CD4-positive, alpha-beta T cell treated with Interleukin-12 subunit alpha and Interleukin-12 subunit beta, for 1 hour (primary cell): Measurements from ENCODE around the gene GPSM3.
"Not testable (repeated sequence)": the region's sequence is repeated elsewhere in the genome, so short reads cannot be mapped to it uniquely, and the experiment has no call there.

Experiments
- DNase-seq: peaks from one replicate; pipeline ENCODE4 v3.0.0-alpha.2; 2020

Gene GPSM3

GRCh38 chr6:32192608-32193039, at the start of gene GPSM3:
TSS of gene GPSM3 (minus strand) at chr6:32192643. CDS start at chr6:32192513, 130 bp downstream.
- DNase-seq = peak; percentile 66

- DNase-seq = no peak
These were observed 48.2 kb upstream of the GPSM3 start for GRCh38 chr6:32240686-32241085.

GRCh38 chr6:32239462-32239861, 47.0 kb upstream of the GPSM3 start:
- no peak for DNase-seq

GRCh38 chr6:32234934-32235333, 42.5 kb upstream of the GPSM3 start:
- peak; percentile 18 for DNase-seq

GRCh38 chr6:32226434-32226833, 34.0 kb upstream of the GPSM3 start:
- no peak for DNase-seq

GRCh38 chr6:32224696-32225095, 32.3 kb upstream of the GPSM3 start:
- no peak for DNase-seq

- DNase-seq = no peak
These were observed 31.1 kb upstream of the GPSM3 start, which contains the start of gene NOTCH4 for GRCh38 chr6:32223258-32224235. TSS of gene NOTCH4 (minus strand) at chr6:32224067. CDS start at chr6:32223928, 139 bp downstream.

GRCh38 chr6:32222333-32223230, 30.1 kb upstream of the GPSM3 start:
- DNase-seq = no peak

- DNase-seq = no peak
These were observed 27.6 kb upstream of the GPSM3 start for GRCh38 chr6:32220021-32220420.

- DNase-seq = no peak
These were observed 25.7 kb upstream of the GPSM3 start for GRCh38 chr6:32218167-32218566.

- DNase-seq = no peak
These were observed 24.6 kb upstream of the GPSM3 start for GRCh38 chr6:32216998-32217397.

GRCh38 chr6:32216285-32216684, 23.8 kb upstream of the GPSM3 start:
- DNase-seq = no peak

GRCh38 chr6:32215617-32216016, 23.2 kb upstream of the GPSM3 start:
- DNase-seq = no peak

GRCh38 chr6:32214126-32214525, 21.7 kb upstream of the GPSM3 start:
- DNase-seq = no peak

- no peak for DNase-seq
These were observed 21.2 kb upstream of the GPSM3 start for GRCh38 chr6:32213649-32214048.

- no peak for DNase-seq
These were observed 19.8 kb upstream of the GPSM3 start for GRCh38 chr6:32212076-32212760.

GRCh38 chr6:32211432-32211831, 19.0 kb upstream of the GPSM3 start:
- not testable (repeated sequence) for DNase-seq

- no peak for DNase-seq
These were observed 17.8 kb upstream of the GPSM3 start for GRCh38 chr6:32210191-32210601.

- no peak for DNase-seq
These were observed 16.6 kb upstream of the GPSM3 start for GRCh38 chr6:32208996-32209395.

GRCh38 chr6:32204268-32204715, 11.8 kb upstream of the GPSM3 start:
- no peak for DNase-seq

- DNase-seq = no peak
These were observed 11.2 kb upstream of the GPSM3 start for GRCh38 chr6:32203426-32204267.

GRCh38 chr6:32202186-32202585, 9.7 kb upstream of the GPSM3 start:
- no peak for DNase-seq
